Fibroblast of villous mesenchyme (primary cell): ENCODE results near the gene RIC1. TPM values are rescaled to one million over a fixed set of nuclear protein-coding genes. Genes with fewer than 3 reads are reported as not detected.

Experiments used
- DNase-seq: peaks from one replicate; pipeline ENCODE4 v3.0.0-alpha.2; 2010; ENCODE audit warnings: low read depth
- H3K4me3 ChIP-seq: 2 replicates; pipeline ENCODE4 v1.5.1; 2011; ENCODE audit warnings: low read depth, mild to moderate bottlenecking, low read length
- total RNA-seq: library from RNA; depleted of rRNA; stranded (reverse); fragments of >200 nt; gene quantifications from 2 replicates; pipeline ENCODE4 v1.2.3, GENCODE V29; 2012
- TF ChIP-seq, protein P1 (sequence below): IDR thresholded peaks from 2 replicates; pipeline ENCODE4 v1.5.1; 2012; ENCODE audit warnings: low read depth, mild to moderate bottlenecking, low read length; ENCODE audit not compliant: insufficient read depth

Gene RIC1
- total RNA-seq, 1 donor: 71.2 TPM

- TF ChIP-seq, protein P1, sequence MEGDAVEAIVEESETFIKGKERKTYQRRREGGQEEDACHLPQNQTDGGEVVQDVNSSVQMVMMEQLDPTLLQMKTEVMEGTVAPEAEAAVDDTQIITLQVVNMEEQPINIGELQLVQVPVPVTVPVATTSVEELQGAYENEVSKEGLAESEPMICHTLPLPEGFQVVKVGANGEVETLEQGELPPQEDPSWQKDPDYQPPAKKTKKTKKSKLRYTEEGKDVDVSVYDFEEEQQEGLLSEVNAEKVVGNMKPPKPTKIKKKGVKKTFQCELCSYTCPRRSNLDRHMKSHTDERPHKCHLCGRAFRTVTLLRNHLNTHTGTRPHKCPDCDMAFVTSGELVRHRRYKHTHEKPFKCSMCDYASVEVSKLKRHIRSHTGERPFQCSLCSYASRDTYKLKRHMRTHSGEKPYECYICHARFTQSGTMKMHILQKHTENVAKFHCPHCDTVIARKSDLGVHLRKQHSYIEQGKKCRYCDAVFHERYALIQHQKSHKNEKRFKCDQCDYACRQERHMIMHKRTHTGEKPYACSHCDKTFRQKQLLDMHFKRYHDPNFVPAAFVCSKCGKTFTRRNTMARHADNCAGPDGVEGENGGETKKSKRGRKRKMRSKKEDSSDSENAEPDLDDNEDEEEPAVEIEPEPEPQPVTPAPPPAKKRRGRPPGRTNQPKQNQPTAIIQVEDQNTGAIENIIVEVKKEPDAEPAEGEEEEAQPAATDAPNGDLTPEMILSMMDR: no peak
- no peak for DNase-seq
- H3K4me3 ChIP-seq: no peak overlapping the region
These were observed 119.5 kb downstream of the RIC1 start for GRCh38 chr9:5748438-5748837.

- TF ChIP-seq, protein P1: no peak
- no peak for DNase-seq
- H3K4me3 ChIP-seq: no peak overlapping the region
These were observed 120.4 kb downstream of the RIC1 start for GRCh38 chr9:5749306-5749705.

DNA sequence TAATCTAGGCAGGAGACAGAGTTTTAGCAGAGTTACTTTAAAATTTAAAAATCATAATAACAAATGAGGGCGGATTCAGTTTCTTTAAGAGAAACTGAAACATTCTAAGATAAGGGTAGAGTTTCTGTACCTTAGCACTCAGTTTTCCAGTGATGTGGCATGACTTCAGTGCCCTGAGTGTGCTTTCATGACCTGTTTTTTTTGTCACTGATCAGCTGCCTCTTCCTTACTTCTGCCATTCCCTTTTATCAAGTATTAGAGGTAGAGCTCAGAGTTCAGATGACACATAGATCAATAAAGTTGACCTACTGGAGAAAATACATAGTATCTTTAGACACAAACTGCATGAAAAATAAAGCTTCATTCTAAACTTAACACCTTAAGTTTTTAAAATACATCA lies 121.7 kb downstream of the RIC1 start:
- TF ChIP-seq, protein P1: no peak
- H3K4me3 ChIP-seq: no peak overlapping the region

GRCh38 chr9:5756633-5757032 lies 127.7 kb downstream of the RIC1 start:
- TF ChIP-seq, protein P1: no peak
- H3K4me3 ChIP-seq: no peak overlapping the region
- no peak for DNase-seq

More for the DNA sequence above, 121.7 kb downstream of the RIC1 start:
- no peak for DNase-seq

DNA sequence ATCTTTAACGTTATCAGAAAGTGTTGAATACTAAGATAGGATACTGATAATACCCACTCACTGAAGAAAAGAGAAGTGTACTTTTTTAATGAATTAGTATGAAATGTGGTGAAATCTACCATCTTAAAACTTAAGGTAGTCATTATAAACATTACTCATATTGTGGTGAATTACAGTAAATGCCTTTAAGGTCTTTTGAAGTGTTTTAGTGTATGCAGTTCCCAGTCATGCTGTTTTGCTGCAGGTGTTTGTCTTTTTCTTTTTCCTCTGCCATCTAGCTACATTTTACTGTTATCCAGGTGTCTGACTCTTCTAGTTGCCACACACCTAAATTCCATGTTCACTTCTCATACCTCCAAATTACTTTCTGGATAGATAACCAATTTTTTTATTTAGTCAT lies 131.4 kb downstream of the RIC1 start:
- no peak for DNase-seq
- H3K4me3 ChIP-seq: no peak overlapping the region
- TF ChIP-seq, protein P1: no peak

- H3K4me3 ChIP-seq: no peak overlapping the region
- TF ChIP-seq, protein P1: no peak
- no peak for DNase-seq
These were observed 133.5 kb downstream of the RIC1 start for GRCh38 chr9:5762421-5762820.

- H3K4me3 ChIP-seq: no peak overlapping the region
- TF ChIP-seq, protein P1: no peak
- no peak for DNase-seq
These were observed 135.4 kb downstream of the RIC1 start for GRCh38 chr9:5764130-5764868.
